Adrenal gland (tissue), 12 donors: ENCODE results near the gene ADPRS. TPM values are rescaled to one million over a fixed set of nuclear protein-coding genes. Genes with fewer than 3 reads are reported as not detected.
A peak's percentile ranks its signal among the peaks of the same experiment; 100 is the strongest.

Experiments
- DNase-seq, 7 donors: peaks; one replicate each; pipeline ENCODE4 v3.0.0-alpha.2; 2019 to 2020
- H3K27ac ChIP-seq, 5 donors: fragments of 200-600 bp; sonication (generic) in 4 of 5; 1 replicate in 3 of 5; 2 replicates in 2 of 5; pipeline versions ENCODE4 v1.5.1 to v1.8.0; 2016 to 2020; ENCODE audit warnings: mild to moderate bottlenecking in 1 of 5
- H3K27me3 ChIP-seq: fragments of 200-600 bp; 2 replicates; pipeline ENCODE4 v1.8.0; 2021
- H3K36me3 ChIP-seq, 2 donors: fragments of 200-600 bp; replicated peaks in 1 of 2; 1 replicate in 1 of 2; 2 replicates in 1 of 2; pipeline versions ENCODE4 v1.5.1 to v1.8.0; 2018 to 2022
- H3K4me1 ChIP-seq, 2 donors: fragments of 200-600 bp; replicated peaks in 1 of 2; 1 replicate in 1 of 2; 2 replicates in 1 of 2; pipeline versions ENCODE4 v1.5.1 to v1.8.0; 2018 to 2021
- H3K4me3 ChIP-seq, 4 donors: fragments of 200-600 bp; sonication (generic) in 3 of 4; one replicate each; pipeline ENCODE4 v1.5.1; 2016 to 2018
- H3K9me3 ChIP-seq, 3 donors: fragments of 200-600 bp; sonication (generic) in 1 of 3; replicated peaks in 1 of 3; 1 replicate in 2 of 3; 2 replicates in 1 of 3; pipeline versions ENCODE4 v1.5.1 to v1.8.0; 2016 to 2021
- POLR2A ChIP-seq, 2 donors: fragments of 450-650 bp; IDR thresholded peaks; one replicate each; pipeline ENCODE4 v1.6.1; 2017; ENCODE audit warnings: antibody characterized with exemption in 2 of 2, mild to moderate bottlenecking in 2 of 2, moderate library complexity in 1 of 2
- WGBS, 4 donors: extraction: QIAGEN DNeasy Blood & Tissue Kit in 2 of 4; methylation state at CpG; one replicate each; pipeline versions ENCODE4 v1.1.5 to v1.1.7; 2013 to 2017; 5-methylcytosine and 5-hydroxymethylcytosine counted together
- intact Hi-C, 2 donors: fragments of 100-400 bp; cut with DNase I; formaldehyde crosslinking; loops; one replicate each; pipeline versions ENCODE4 v1.14.1 to v1.15.0; 2022 to 2023
- polyA plus RNA-seq, 3 donors: library from polyadenylated mRNA; stranded (reverse); fragments of 200-250 nt in 2 of 3; fragments of 350-450 nt in 1 of 3; fragmentation: Illumina TruSeq in 1 of 3; extraction: RNeasy Lipid Tissue Mini Kit (QIAGEN cat#74804) in 1 of 3; gene quantifications; one replicate each; pipeline ENCODE4 v1.2.3, GENCODE V29; 2013 to 2014
- total RNA-seq, 9 donors: library from RNA; depleted of rRNA in 4 of 9; stranded (reverse); fragments of >200 nt in 4 of 9; fragments of 120-200 nt in 1 of 9; fragmentation: NEBNext Ultra II Directional in 1 of 9; extraction: Animal tissue kit (Norgen Biotek cat#: 25700) in 1 of 9; gene quantifications; one replicate each; pipeline versions ENCODE4 v1.1.0 to v1.2.4, GENCODE V29; 2013 to 2023
- TF ChIP-seq, protein P1 (sequence below), 6 experiments: fragments of 450-650 bp in 4 of 6; fragments of 200-600 bp in 2 of 6; sonication (generic) in 1 of 6; IDR thresholded peaks; 1 replicate in 5 of 6; 2 replicates in 1 of 6; pipeline versions ENCODE4 v1.5.1 to v1.8.0; 2016 to 2021; ENCODE audit warnings: antibody characterized with exemption in 6 of 6, mild to moderate bottlenecking in 2 of 6, moderate library complexity in 1 of 6
- donor health status: healthy with polysubstance abuse.
- donor health status: Bipolar disorder and iron deficiency.
- donor health status: DM: yes; HTN: yes; CAD: no.
- donor health status: DM: no; HTN: no; CAD: no.
- donor health status: DM: no; HTN: no; CAD: no.
- donor health status: DM: yes; HTN: yes; CAD: no.

Gene ADPRS
- total and polyA plus RNA-seq, 12 donors, result 40.1 to 84.5 (median 52.1) TPM

DNA sequence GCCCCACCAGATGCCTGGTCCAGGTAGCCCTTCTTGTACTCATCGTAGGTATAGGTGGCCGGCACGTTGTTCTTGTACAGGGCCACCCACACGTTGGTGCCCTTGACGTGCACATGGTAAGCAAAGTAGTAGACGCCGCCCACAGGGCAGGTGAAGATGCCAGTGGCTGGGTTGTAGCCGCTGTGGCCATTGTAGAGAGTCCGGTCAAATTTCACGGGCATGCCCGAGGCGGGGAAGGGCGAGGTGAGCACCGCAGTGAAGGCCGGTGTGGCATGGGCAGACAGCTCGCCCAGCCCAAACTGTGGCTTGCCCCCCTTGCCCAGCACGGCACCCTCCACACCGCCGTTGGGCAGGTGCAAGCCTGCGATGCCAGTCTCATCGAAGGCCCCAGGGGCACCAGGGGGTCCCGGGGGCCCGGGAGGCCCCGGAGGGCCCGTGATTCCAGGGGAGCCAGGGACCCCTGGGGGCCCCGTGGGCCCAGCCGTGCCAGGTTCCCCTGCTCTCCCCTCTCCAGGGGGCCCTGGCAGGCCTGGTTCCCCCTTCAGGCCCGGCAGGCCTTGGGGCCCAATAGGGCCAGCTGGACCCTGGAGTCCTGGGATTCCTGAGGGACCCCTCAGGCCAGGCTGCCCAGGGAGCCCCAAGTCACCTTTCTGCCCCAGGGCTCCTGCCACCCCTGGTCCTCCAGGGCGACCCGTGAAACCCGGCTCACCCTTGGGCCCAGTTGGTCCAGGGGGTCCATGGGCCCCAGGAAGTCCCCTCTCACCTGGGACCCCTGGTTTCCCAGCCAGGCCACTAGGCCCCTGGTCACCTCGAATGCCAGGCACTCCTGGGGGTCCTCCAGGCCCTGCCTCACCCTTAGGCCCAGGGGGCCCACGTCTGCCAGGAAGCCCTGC is 9.2 kb downstream of the ADPRS start:
- peaks cover 0 to 30% of the 10 kb centered on the region in 2 donors for H3K36me3 ChIP-seq
- no peaks in the 10 kb centered on the region for H3K27me3 ChIP-seq
- no peak overlapping the region for H3K4me3 ChIP-seq
- peak overlapping the region in 3 of 5 donors; percentile 10 to 68 (median 63) for H3K27ac ChIP-seq
- TF ChIP-seq, protein P1, sequence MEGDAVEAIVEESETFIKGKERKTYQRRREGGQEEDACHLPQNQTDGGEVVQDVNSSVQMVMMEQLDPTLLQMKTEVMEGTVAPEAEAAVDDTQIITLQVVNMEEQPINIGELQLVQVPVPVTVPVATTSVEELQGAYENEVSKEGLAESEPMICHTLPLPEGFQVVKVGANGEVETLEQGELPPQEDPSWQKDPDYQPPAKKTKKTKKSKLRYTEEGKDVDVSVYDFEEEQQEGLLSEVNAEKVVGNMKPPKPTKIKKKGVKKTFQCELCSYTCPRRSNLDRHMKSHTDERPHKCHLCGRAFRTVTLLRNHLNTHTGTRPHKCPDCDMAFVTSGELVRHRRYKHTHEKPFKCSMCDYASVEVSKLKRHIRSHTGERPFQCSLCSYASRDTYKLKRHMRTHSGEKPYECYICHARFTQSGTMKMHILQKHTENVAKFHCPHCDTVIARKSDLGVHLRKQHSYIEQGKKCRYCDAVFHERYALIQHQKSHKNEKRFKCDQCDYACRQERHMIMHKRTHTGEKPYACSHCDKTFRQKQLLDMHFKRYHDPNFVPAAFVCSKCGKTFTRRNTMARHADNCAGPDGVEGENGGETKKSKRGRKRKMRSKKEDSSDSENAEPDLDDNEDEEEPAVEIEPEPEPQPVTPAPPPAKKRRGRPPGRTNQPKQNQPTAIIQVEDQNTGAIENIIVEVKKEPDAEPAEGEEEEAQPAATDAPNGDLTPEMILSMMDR (IDR thresholded peaks at IDR 0.05), result no peak
- TF ChIP-seq POLR2A (IDR thresholded peaks at IDR 0.05), result no peak
- intact Hi-C loops, result loop anchor here (5.0 to 10.0 kb wide), 6 partner anchors 34 to 317 kb away; no protein-coding TSS in a partner anchor
- DNase-seq, result peak in 3 of 7 donors; percentile 18 to 58 (median 35)
- H3K4me1 ChIP-seq, result peaks cover 17 to 50% of the 10 kb centered on the region in 2 donors
- WGBS, 4 donors, result 55 to 89% (median 86%) methylated on average over 2 to 33 of the region's 33 CpGs
- no peaks in the 10 kb centered on the region for H3K9me3 ChIP-seq

DNA sequence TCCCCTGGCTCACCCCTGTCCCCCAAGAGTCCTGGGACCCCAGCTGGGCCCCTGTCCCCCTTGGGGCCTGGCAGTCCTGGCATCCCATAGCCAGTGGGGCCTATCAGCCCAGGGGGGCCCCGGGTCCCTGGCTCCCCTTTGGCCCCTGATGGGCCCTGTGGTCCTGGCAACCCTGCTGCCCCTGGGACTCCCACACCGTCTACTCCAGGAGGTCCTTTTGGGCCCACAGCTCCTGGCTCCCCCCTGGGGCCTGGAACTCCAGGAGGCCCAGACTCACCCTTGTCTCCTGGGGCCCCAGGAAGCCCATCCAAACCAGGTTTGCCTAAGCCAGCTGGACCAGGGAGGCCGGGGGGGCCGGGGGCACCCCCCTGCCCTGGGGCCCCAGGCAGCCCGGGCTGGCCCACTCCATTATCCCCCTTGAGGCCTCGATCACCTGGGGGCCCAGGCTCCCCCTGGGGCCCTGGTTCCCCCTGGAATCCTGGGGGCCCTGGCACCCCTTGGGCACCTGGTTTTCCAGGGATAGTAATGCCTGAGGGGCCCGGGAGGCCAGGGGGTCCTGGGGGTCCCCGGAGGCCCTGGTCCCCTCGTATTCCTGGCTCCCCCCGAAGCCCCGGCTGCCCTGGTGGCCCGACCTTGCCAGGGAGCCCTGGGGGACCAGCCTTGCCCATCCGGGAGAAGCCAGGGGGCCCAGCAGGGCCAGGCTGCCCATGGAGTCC is 10.1 kb downstream of the ADPRS start:
- H3K27ac ChIP-seq, result no peak overlapping the region
- 53 to 79% (median 69%) methylated on average over 3 to 13 of the region's 13 CpGs for WGBS, 4 donors
- no peaks in the 10 kb centered on the region for H3K27me3 ChIP-seq
- no peak overlapping the region for H3K4me3 ChIP-seq
- intact Hi-C loops, result loop anchor here (5.0 to 10.0 kb wide), 6 partner anchors 33 to 316 kb away; no protein-coding TSS in a partner anchor
- peaks cover 10 to 42% of the 10 kb centered on the region in 2 donors for H3K4me1 ChIP-seq
- H3K9me3 ChIP-seq, result no peaks in the 10 kb centered on the region
- peaks cover 0 to 21% of the 10 kb centered on the region in 2 donors for H3K36me3 ChIP-seq
- no peak for TF ChIP-seq POLR2A (IDR thresholded peaks at IDR 0.05)
- TF ChIP-seq, protein P1 (IDR thresholded peaks at IDR 0.05), result no peak
- peak in 1 of 7 donors; percentile 32 for DNase-seq

DNA sequence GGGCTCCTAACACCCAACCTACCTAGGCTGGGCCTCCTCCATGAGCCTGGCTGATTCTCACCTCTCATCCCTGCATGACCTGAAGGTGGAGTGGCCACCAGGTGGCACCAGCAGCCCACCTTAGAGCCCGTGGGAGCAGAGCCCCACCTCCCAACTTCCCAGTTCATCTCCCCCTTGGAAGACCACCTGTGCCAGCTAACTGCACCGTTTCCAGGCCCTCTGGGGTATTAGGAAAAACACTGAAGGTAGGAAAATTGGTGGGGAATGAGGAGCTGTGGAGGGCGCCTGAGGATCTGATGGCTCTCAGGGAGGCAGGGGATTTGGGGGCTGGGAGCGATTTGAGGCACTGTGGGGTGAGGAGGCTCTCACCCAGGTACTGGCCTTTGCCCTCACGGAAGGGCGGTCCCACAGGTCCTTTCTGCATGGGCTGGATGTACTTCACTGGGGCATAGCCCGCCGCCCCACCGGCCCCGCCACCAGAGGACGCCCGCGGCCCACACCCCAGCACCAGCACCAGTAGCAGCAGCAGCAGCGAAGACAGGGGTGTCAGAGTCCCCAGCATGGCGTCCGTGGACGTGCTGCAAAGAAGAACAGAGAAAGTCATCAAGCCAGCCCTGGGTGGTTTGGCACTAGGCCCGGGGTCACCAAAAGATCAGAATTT is 11.1 kb downstream of the ADPRS start:
- intact Hi-C loops, result loop anchor here (5.0 to 10.0 kb wide), 6 partner anchors 32 to 315 kb away; no protein-coding TSS in a partner anchor
- Histone ChIP-seq H3K36me3 (peaks cover 0 to 15% of the 10 kb centered on the region in 2 donors), H3K4me3 (no peak overlapping the region), H3K27me3 (no peaks in the 10 kb centered on the region), H3K27ac (no peak overlapping the region), H3K9me3 (no peaks in the 10 kb centered on the region), H3K4me1 (peaks cover 2 to 32% of the 10 kb centered on the region in 2 donors)
- DNase-seq, result peak; percentile 79 to 90 (median 84)
- TF ChIP-seq POLR2A (IDR thresholded peaks at IDR 0.05), result no peak
- TF ChIP-seq, protein P1 (IDR thresholded peaks at IDR 0.05), result peak; percentile 52 to 95 (median 85)
- WGBS, 4 donors, result 22 to 39% (median 31%) methylated on average over 7 to 18 of the region's 18 CpGs
